ENCODE measurements around the gene OXER1. TPM values are rescaled to one million over a fixed set of nuclear protein-coding genes. Genes with fewer than 3 reads are reported as not detected.

Gene OXER1
- polyA plus RNA-seq, 4 donors, result 6.4 to 40.3 (median 12.6) TPM

DNA sequence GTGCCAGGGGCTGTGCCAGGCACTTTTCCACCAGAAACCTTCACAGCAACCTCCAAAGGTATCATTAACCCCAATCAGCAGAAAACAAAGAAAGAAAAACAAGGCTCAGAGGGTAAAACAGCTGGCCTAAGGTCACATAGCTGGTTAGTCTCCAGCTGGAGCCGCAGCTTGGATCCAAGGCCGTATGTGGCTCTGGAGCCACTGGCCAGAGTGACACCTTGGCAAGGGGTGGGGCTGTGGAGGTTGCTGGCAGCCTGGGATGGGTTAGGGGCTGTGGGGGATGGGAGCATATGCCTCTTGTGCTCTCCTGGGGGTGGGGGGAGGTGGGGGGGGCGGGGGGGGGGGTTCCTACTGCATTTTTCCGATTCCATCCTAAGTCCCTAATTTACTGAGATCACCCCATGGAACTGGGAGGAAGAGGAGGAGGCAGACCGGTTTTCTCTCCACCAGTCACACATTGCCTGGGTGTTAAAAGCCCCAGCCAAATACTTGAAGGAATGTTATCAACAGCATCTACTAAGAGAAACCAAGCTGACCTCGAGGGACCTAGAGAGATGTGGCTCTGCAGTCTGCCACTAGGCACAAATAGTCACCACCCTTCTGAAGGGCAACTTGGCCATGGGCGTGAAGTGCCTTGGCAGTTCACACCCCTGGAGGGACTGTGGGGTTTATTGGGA is 20.4 kb upstream of the OXER1 start:
- no peak for DNase-seq
- H3K9me3 ChIP-seq (ENCODE audit: control insufficient read depth in 2 of 2, insufficient read depth in 1 of 2, low read depth in 1 of 2, low read length in 1 of 2), result peaks cover 0 to 35% of the 10 kb centered on the region in 2 donors
- H3K4me1 ChIP-seq (ENCODE audit: control insufficient read depth in 3 of 3, insufficient read depth in 2 of 3, low read depth in 1 of 3, low read length in 2 of 3), result peaks cover 0 to 4% (median 0%) of the 10 kb centered on the region in 3 donors
- no peak overlapping the region for H3K4me3 ChIP-seq (ENCODE audit: low read depth in 1 of 3, low read length in 3 of 3)
- no peak overlapping the region for H3K27ac ChIP-seq (ENCODE audit: low read depth in 1 of 3, low read length in 2 of 3)
- FAIRE-seq, result no peak
- no peaks in the 10 kb centered on the region for H3K27me3 ChIP-seq (ENCODE audit: control insufficient read depth in 3 of 3, insufficient read depth in 3 of 3, low read length in 3 of 3)
- H3K36me3 ChIP-seq (ENCODE audit: control insufficient read depth in 3 of 3, insufficient read depth in 2 of 3, low read depth in 1 of 3, low read length in 3 of 3), result peaks cover 0 to 53% (median 0%) of the 10 kb centered on the region in 3 donors
- 67 to 76% (median 71%) methylated on average over 6 to 7 of the region's 7 CpGs for WGBS, 3 donors

- Histone ChIP-seq H3K36me3 (ENCODE audit: control insufficient read depth in 3 of 3, insufficient read depth in 2 of 3, low read depth in 1 of 3, low read length in 3 of 3) (peaks cover 0 to 56% (median 0%) of the 10 kb centered on the region in 3 donors), H3K4me3 (ENCODE audit: low read depth in 1 of 3, low read length in 3 of 3) (no peak overlapping the region), H3K27me3 (ENCODE audit: control insufficient read depth in 3 of 3, insufficient read depth in 3 of 3, low read length in 3 of 3) (no peaks in the 10 kb centered on the region), H3K27ac (ENCODE audit: low read depth in 1 of 3, low read length in 2 of 3) (no peak overlapping the region), H3K4me1 (ENCODE audit: control insufficient read depth in 3 of 3, insufficient read depth in 2 of 3, low read depth in 1 of 3, low read length in 2 of 3) (peaks cover 0 to 4% (median 0%) of the 10 kb centered on the region in 3 donors), H3K9me3 (ENCODE audit: control insufficient read depth in 2 of 2, insufficient read depth in 1 of 2, low read depth in 1 of 2, low read length in 1 of 2) (peaks cover 0 to 44% of the 10 kb centered on the region in 2 donors)
- DNase-seq, result no peak
- 94% methylated on average over 8 to 9 of the region's 9 CpGs for WGBS, 3 donors
- FAIRE-seq, result no peak
Observed at GRCh38 chr2:42783511-42783910, 19.6 kb upstream of the OXER1 start.

- FAIRE-seq (no peak), DNase-seq (peak; percentile 51 to 96)
- Histone ChIP-seq H3K36me3 (ENCODE audit: control insufficient read depth in 3 of 3, insufficient read depth in 2 of 3, low read depth in 1 of 3, low read length in 3 of 3) (peaks cover 0 to 43% (median 0%) of the 10 kb centered on the region in 3 donors), H3K27me3 (ENCODE audit: control insufficient read depth in 3 of 3, insufficient read depth in 3 of 3, low read length in 3 of 3) (no peaks in the 10 kb centered on the region), H3K27ac (ENCODE audit: low read depth in 1 of 3, low read length in 2 of 3) (no peak overlapping the region), H3K4me1 (ENCODE audit: control insufficient read depth in 3 of 3, insufficient read depth in 2 of 3, low read depth in 1 of 3, low read length in 2 of 3) (no peaks in the 10 kb centered on the region), H3K9me3 (ENCODE audit: control insufficient read depth in 2 of 2, insufficient read depth in 1 of 2, low read depth in 1 of 2, low read length in 1 of 2) (peaks cover 0 to 48% of the 10 kb centered on the region in 2 donors), H3K4me3 (ENCODE audit: low read depth in 1 of 3, low read length in 3 of 3) (no peak overlapping the region)
- 14 to 67% (median 42%) methylated on average over 1 of the region's 1 CpG for WGBS, 3 donors
Observed at GRCh38 chr2:42781181-42781580, 17.2 kb upstream of the OXER1 start.

GRCh38 chr2:42777883-42778805 is 14.2 kb upstream of the OXER1 start:
- no peak overlapping the region for H3K27ac ChIP-seq (ENCODE audit: low read depth in 1 of 3, low read length in 2 of 3)
- H3K4me1 ChIP-seq (ENCODE audit: control insufficient read depth in 3 of 3, insufficient read depth in 2 of 3, low read depth in 1 of 3, low read length in 2 of 3), result no peaks in the 10 kb centered on the region
- no peaks in the 10 kb centered on the region for H3K27me3 ChIP-seq (ENCODE audit: control insufficient read depth in 3 of 3, insufficient read depth in 3 of 3, low read length in 3 of 3)
- WGBS, 3 donors, result 84 to 92% (median 88%) methylated on average over 3 of the region's 3 CpGs
- no peak for DNase-seq
- H3K36me3 ChIP-seq (ENCODE audit: control insufficient read depth in 3 of 3, insufficient read depth in 2 of 3, low read depth in 1 of 3, low read length in 3 of 3), result peaks cover 0 to 31% (median 0%) of the 10 kb centered on the region in 3 donors
- H3K4me3 ChIP-seq (ENCODE audit: low read depth in 1 of 3, low read length in 3 of 3), result no peak overlapping the region
- FAIRE-seq, result no peak
- H3K9me3 ChIP-seq (ENCODE audit: control insufficient read depth in 2 of 2, insufficient read depth in 1 of 2, low read depth in 1 of 2, low read length in 1 of 2), result peaks cover 0 to 38% of the 10 kb centered on the region in 2 donors

DNA sequence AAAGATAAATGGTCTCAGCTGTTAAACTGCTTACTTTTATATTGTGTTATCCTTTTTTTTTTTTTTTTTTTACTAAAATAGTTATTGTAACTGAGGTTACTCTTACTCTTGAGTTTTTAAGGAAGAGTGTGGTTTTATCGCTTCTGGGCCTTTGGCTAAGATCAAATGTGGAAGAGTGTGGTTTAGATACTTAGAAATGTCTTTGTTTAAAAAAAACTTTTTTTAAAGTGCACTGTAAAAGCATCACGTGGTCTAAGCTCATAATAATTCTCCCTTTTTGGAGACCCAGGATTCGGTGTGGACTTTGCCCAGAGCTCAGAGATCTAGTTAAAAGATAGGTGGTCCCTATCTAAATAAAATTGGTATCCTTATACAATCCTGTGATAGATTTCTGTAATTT is 11.9 kb upstream of the OXER1 start:
- no peaks in the 10 kb centered on the region for H3K27me3 ChIP-seq (ENCODE audit: control insufficient read depth in 3 of 3, insufficient read depth in 3 of 3, low read length in 3 of 3)
- peaks cover 0 to 25% (median 0%) of the 10 kb centered on the region in 3 donors for H3K36me3 ChIP-seq (ENCODE audit: control insufficient read depth in 3 of 3, insufficient read depth in 2 of 3, low read depth in 1 of 3, low read length in 3 of 3)
- WGBS, 3 donors, result 54 to 68% (median 55%) methylated on average over 3 of the region's 3 CpGs
- FAIRE-seq, result no peak
- DNase-seq, result no peak
- no peak overlapping the region for H3K27ac ChIP-seq (ENCODE audit: low read depth in 1 of 3, low read length in 2 of 3)
- no peaks in the 10 kb centered on the region for H3K4me1 ChIP-seq (ENCODE audit: control insufficient read depth in 3 of 3, insufficient read depth in 2 of 3, low read depth in 1 of 3, low read length in 2 of 3)
- no peak overlapping the region for H3K4me3 ChIP-seq (ENCODE audit: low read depth in 1 of 3, low read length in 3 of 3)
- peaks cover 0 to 25% of the 10 kb centered on the region in 2 donors for H3K9me3 ChIP-seq (ENCODE audit: control insufficient read depth in 2 of 2, insufficient read depth in 1 of 2, low read depth in 1 of 2, low read length in 1 of 2)

DNA sequence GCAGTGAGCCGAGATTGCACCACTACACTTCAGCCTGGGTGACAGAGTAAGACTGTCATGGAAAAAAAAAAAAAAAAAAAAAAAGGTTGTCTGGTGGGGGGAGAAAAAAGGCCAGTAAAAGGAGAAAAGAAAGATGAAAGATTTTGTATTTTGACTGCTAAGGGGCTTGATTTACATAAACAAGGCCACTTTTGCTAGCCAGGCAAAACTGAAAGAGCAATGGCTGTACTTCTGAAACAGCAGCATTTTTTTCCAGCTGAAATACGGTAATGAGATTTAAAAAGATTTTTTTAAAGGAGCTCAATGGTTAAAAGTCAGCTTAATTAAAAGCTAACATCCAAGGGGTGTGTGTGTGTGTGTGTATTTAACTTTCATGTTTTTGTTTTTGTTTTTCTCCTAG is 11.3 kb upstream of the OXER1 start:
- H3K9me3 ChIP-seq (ENCODE audit: control insufficient read depth in 2 of 2, insufficient read depth in 1 of 2, low read depth in 1 of 2, low read length in 1 of 2), result peaks cover 0 to 19% of the 10 kb centered on the region in 2 donors
- FAIRE-seq (no peak), DNase-seq (no peak)
- WGBS, 3 donors, result 67 to 85% (median 84%) methylated on average over 2 of the region's 2 CpGs
- no peak overlapping the region for H3K27ac ChIP-seq (ENCODE audit: low read depth in 1 of 3, low read length in 2 of 3)
- no peak overlapping the region for H3K4me3 ChIP-seq (ENCODE audit: low read depth in 1 of 3, low read length in 3 of 3)
- no peaks in the 10 kb centered on the region for H3K4me1 ChIP-seq (ENCODE audit: control insufficient read depth in 3 of 3, insufficient read depth in 2 of 3, low read depth in 1 of 3, low read length in 2 of 3)
- H3K27me3 ChIP-seq (ENCODE audit: control insufficient read depth in 3 of 3, insufficient read depth in 3 of 3, low read length in 3 of 3), result no peaks in the 10 kb centered on the region
- H3K36me3 ChIP-seq (ENCODE audit: control insufficient read depth in 3 of 3, insufficient read depth in 2 of 3, low read depth in 1 of 3, low read length in 3 of 3), result peaks cover 0 to 23% (median 0%) of the 10 kb centered on the region in 3 donors

DNA sequence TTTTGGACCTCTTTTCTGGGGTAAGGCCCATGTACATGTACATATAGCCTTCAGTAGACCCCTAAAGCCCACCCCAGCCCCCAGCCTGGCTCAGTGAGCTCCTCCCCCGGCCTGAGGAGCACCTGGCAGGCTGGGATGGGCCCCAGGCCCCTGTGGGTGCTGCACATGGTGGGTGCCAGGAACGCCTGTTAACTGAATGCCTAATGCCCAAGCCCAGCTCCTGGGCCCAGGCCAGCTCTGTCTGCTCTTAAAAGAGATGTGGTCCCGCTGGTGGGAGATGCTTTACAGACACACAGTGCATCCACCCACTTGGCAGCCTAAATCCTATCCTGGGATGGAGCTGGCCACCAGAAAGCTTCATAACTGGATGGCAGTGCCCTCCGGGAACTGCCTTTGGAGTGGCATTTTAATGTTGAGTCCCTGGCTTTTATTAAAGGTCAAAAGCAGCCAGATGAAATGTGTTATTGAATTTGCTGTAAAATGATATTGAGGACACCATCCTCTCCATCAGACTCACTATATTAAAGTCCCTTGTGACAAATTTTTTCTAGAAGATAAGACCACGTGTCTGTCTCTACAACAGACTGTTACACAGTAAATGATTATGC is 7.7 kb upstream of the OXER1 start:
- FAIRE-seq, result no peak
- 86 to 89% (median 89%) methylated on average over 4 to 5 of the region's 5 CpGs for WGBS, 3 donors
- H3K9me3 ChIP-seq (ENCODE audit: control insufficient read depth in 2 of 2, insufficient read depth in 1 of 2, low read depth in 1 of 2, low read length in 1 of 2), result no peaks in the 10 kb centered on the region
- H3K4me3 ChIP-seq (ENCODE audit: low read depth in 1 of 3, low read length in 3 of 3), result no peak overlapping the region
- peaks cover 0 to 36% (median 2%) of the 10 kb centered on the region in 3 donors for H3K36me3 ChIP-seq (ENCODE audit: control insufficient read depth in 3 of 3, insufficient read depth in 2 of 3, low read depth in 1 of 3, low read length in 3 of 3)
- no peak overlapping the region for H3K27ac ChIP-seq (ENCODE audit: low read depth in 1 of 3, low read length in 2 of 3)
- no peaks in the 10 kb centered on the region for H3K4me1 ChIP-seq (ENCODE audit: control insufficient read depth in 3 of 3, insufficient read depth in 2 of 3, low read depth in 1 of 3, low read length in 2 of 3)
- no peaks in the 10 kb centered on the region for H3K27me3 ChIP-seq (ENCODE audit: control insufficient read depth in 3 of 3, insufficient read depth in 3 of 3, low read length in 3 of 3)
- no peak for DNase-seq

All from small intestine (tissue), 7 donors.